ENCODE results near the gene PLPPR5.

The PLPPR5 gene

GRCh38 chr1:99007366-99007765, 2.7 kb upstream of the PLPPR5 start:
- no peak for TF ChIP-seq CTCF (IDR thresholded peaks at IDR 0.05; ENCODE audit: control insufficient read depth, insufficient read depth, low read depth, low read length, missing control alignments)
- H3K4me3 ChIP-seq (ENCODE audit: control insufficient read depth, low read depth, low read length), result no peak overlapping the region
- no peak for DNase-seq (ENCODE audit: low read depth)

GRCh38 chr1:99005537-99005942, 879 bp upstream of the PLPPR5 start:
- no peak for TF ChIP-seq CTCF (IDR thresholded peaks at IDR 0.05; ENCODE audit: control insufficient read depth, insufficient read depth, low read depth, low read length, missing control alignments)
- DNase-seq (ENCODE audit: low read depth), result no peak
- H3K4me3 ChIP-seq (ENCODE audit: control insufficient read depth, low read depth, low read length), result no peak overlapping the region

- no peak for DNase-seq (ENCODE audit: low read depth)
- H3K4me3 ChIP-seq (ENCODE audit: control insufficient read depth, low read depth, low read length), result peak overlapping the region; percentile 53
Measured at GRCh38 chr1:99004254-99004860, 304 bp downstream of the PLPPR5 start.

GRCh38 chr1:99003581-99004253, 944 bp downstream of the PLPPR5 start:
- H3K4me3 ChIP-seq (ENCODE audit: control insufficient read depth, low read depth, low read length), result no peak overlapping the region
- no peak for DNase-seq (ENCODE audit: low read depth)
- TF ChIP-seq CTCF (IDR thresholded peaks at IDR 0.05; ENCODE audit: control insufficient read depth, insufficient read depth, low read depth, low read length, missing control alignments), result no peak

More at GRCh38 chr1:99004254-99004860, 304 bp downstream of the PLPPR5 start:
- TF ChIP-seq CTCF (IDR thresholded peaks at IDR 0.05; ENCODE audit: control insufficient read depth, insufficient read depth, low read depth, low read length, missing control alignments), result no peak

GRCh38 chr1:98992844-98993243, 11.8 kb downstream of the PLPPR5 start:
- TF ChIP-seq CTCF (IDR thresholded peaks at IDR 0.05; ENCODE audit: control insufficient read depth, insufficient read depth, low read depth, low read length, missing control alignments), result no peak

GRCh38 chr1:98991127-98992012, 13.3 kb downstream of the PLPPR5 start:
- TF ChIP-seq CTCF (IDR thresholded peaks at IDR 0.05; ENCODE audit: control insufficient read depth, insufficient read depth, low read depth, low read length, missing control alignments), result no peak
- DNase-seq (ENCODE audit: low read depth), result peak; percentile 86
- H3K4me3 ChIP-seq (ENCODE audit: control insufficient read depth, low read depth, low read length), result no peak overlapping the region

More at GRCh38 chr1:98992844-98993243, 11.8 kb downstream of the PLPPR5 start:
- no peak overlapping the region for H3K4me3 ChIP-seq (ENCODE audit: control insufficient read depth, low read depth, low read length)
- no peak for DNase-seq (ENCODE audit: low read depth)

Data from AG09309 (cell line).